H9 (cell line): ENCODE data around the gene TMEM170B. TPM values are rescaled to one million over a fixed set of nuclear protein-coding genes. Genes with fewer than 3 reads are reported as not detected.

Experiments
- DNase-seq: peaks from one replicate; pipeline ENCODE4 v3.0.0-alpha.2; 2017
- H2AFZ ChIP-seq: one replicate; pipeline ENCODE4 v1.6.1; 2013; ENCODE audit warnings: mild to moderate bottlenecking, low read length, control low read depth, moderate library complexity
- H2AK5ac ChIP-seq: 2 replicates; pipeline ENCODE4 v1.6.1; 2013; ENCODE audit warnings: low read length, control low read depth, mixed read lengths; ENCODE audit not compliant: insufficient read length
- H2BK120ac ChIP-seq: one replicate; pipeline ENCODE4 v1.6.1; 2013; ENCODE audit warnings: low read depth, mild to moderate bottlenecking, low read length, control low read depth, inconsistent platforms; ENCODE audit not compliant: poor library complexity, severe bottlenecking
- H2BK12ac ChIP-seq: 2 replicates; pipeline ENCODE4 v1.6.1; 2013; ENCODE audit warnings: low read length, control low read depth, mixed read lengths, low read depth; ENCODE audit not compliant: insufficient read length
- H2BK15ac ChIP-seq: 2 replicates; pipeline ENCODE4 v1.6.1; 2013; ENCODE audit warnings: low read depth, low read length, control low read depth
- H2BK20ac ChIP-seq: one replicate; pipeline ENCODE4 v1.6.1; 2013; ENCODE audit warnings: low read depth, mild to moderate bottlenecking, low read length, control low read depth, inconsistent platforms; ENCODE audit not compliant: poor library complexity, severe bottlenecking
- H2BK5ac ChIP-seq: 2 replicates; pipeline ENCODE4 v1.6.1; 2013; ENCODE audit warnings: low read length, control low read depth, mixed read lengths; ENCODE audit not compliant: insufficient read length
- H3K14ac ChIP-seq: 2 replicates; pipeline ENCODE4 v1.6.1; 2013; ENCODE audit warnings: low read length, control low read depth; ENCODE audit not compliant: insufficient read depth
- H3K18ac ChIP-seq: 2 replicates; pipeline ENCODE4 v1.6.1; 2013; ENCODE audit warnings: low read depth, mild to moderate bottlenecking, mixed read lengths, low read length, control low read depth; ENCODE audit not compliant: insufficient read length
- H3K23ac ChIP-seq: 2 replicates; pipeline ENCODE4 v1.6.1; 2013; ENCODE audit warnings: low read length, control low read depth, mixed read lengths, low read depth; ENCODE audit not compliant: insufficient read length
- H3K23me2 ChIP-seq: 2 replicates; pipeline ENCODE4 v1.6.1; 2013; ENCODE audit warnings: low read depth, mild to moderate bottlenecking, mixed read lengths, low read length, control low read depth; ENCODE audit not compliant: insufficient read length, poor library complexity, severe bottlenecking
- H3K27ac ChIP-seq: 2 replicates; pipeline ENCODE4 v1.5.1; 2013; ENCODE audit warnings: low read length, control low read depth, mixed read lengths, low read depth; ENCODE audit not compliant: insufficient read length
- H3K27me3 ChIP-seq: 2 replicates; pipeline ENCODE4 v1.6.1; 2013; ENCODE audit warnings: low read length, control low read depth, inconsistent platforms; ENCODE audit not compliant: insufficient read depth
- H3K4ac ChIP-seq: 2 replicates; pipeline ENCODE4 v1.6.1; 2013; ENCODE audit warnings: low read depth, mild to moderate bottlenecking, control low read depth, inconsistent platforms, low read length, moderate library complexity
- H3K4me1 ChIP-seq: 2 replicates; pipeline ENCODE4 v1.6.1; 2013; ENCODE audit warnings: low read length, control low read depth, inconsistent platforms; ENCODE audit not compliant: insufficient read depth
- H3K4me2 ChIP-seq: 2 replicates; pipeline ENCODE4 v1.6.1; 2013; ENCODE audit warnings: low read length, control low read depth, mixed read lengths; ENCODE audit not compliant: insufficient read length, insufficient read depth
- H3K56ac ChIP-seq: 2 replicates; pipeline ENCODE4 v1.6.1; 2013; ENCODE audit warnings: low read depth, mild to moderate bottlenecking, mixed read lengths, low read length, control low read depth; ENCODE audit not compliant: insufficient read length
- H3K79me1 ChIP-seq: 2 replicates; pipeline ENCODE4 v1.6.1; 2013; ENCODE audit warnings: low read depth, mild to moderate bottlenecking, moderate library complexity, low read length, control low read depth, inconsistent platforms; ENCODE audit not compliant: insufficient read depth, poor library complexity, severe bottlenecking
- H3K79me2 ChIP-seq: 2 replicates; pipeline ENCODE4 v1.6.1; 2013; ENCODE audit warnings: low read length, control low read depth, inconsistent platforms; ENCODE audit not compliant: insufficient read depth
- H3K9ac ChIP-seq: 2 replicates; pipeline ENCODE4 v1.6.1; 2013; ENCODE audit warnings: low read length, control low read depth, mixed read lengths; ENCODE audit not compliant: insufficient read length; ENCODE audit errors: extremely low read depth
- H3K9me3 ChIP-seq: one replicate; pipeline ENCODE4 v1.6.1; 2013; ENCODE audit warnings: low read depth, low read length, inconsistent platforms; ENCODE audit not compliant: control insufficient read depth
- H3T11ph ChIP-seq: one replicate; pipeline ENCODE4 v1.6.1; 2013; ENCODE audit warnings: mild to moderate bottlenecking, low read length, control low read depth, inconsistent platforms
- H4K20me1 ChIP-seq: one replicate; pipeline ENCODE4 v1.6.1; 2013; ENCODE audit not compliant: control insufficient read depth, insufficient read length, insufficient read depth
- H4K5ac ChIP-seq: 2 replicates; pipeline ENCODE4 v1.6.1; 2013; ENCODE audit warnings: low read depth, mild to moderate bottlenecking, mixed read lengths, low read length, control low read depth; ENCODE audit not compliant: insufficient read length
- H4K8ac ChIP-seq: replicated peaks from 2 replicates; pipeline ENCODE4 v1.6.1; 2013; ENCODE audit warnings: low read length, control low read depth, mixed read lengths, low read depth; ENCODE audit not compliant: insufficient read length
- H4K91ac ChIP-seq: 2 replicates; pipeline ENCODE4 v1.6.1; 2013; ENCODE audit warnings: low read depth, mild to moderate bottlenecking, moderate library complexity, mixed read lengths, low read length, control low read depth; ENCODE audit not compliant: insufficient read length
- H3K27ac Mint-ChIP-seq, 3 experiments: 2 replicates in 2 of 3; 3 replicates in 1 of 3; pipeline ENCODE4 v1.8.0; 2020 to 2021; ENCODE audit warnings: mixed read lengths in 3 of 3, mild to moderate bottlenecking in 1 of 3, moderate library complexity in 1 of 3
- H3K27me3 Mint-ChIP-seq: 2 replicates; pipeline ENCODE4 v1.8.0; 2021; ENCODE audit warnings: low read depth, mild to moderate bottlenecking, moderate library complexity, mixed read lengths
- H3K36me3 Mint-ChIP-seq, 3 experiments: 2 replicates in 2 of 3; 3 replicates in 1 of 3; pipeline ENCODE4 v1.8.0; 2020 to 2021; ENCODE audit warnings: low read depth in 3 of 3, mixed read lengths in 3 of 3; ENCODE audit not compliant: insufficient read depth in 1 of 3
- H3K4me1 Mint-ChIP-seq, 2 experiments: 2 replicates each; pipeline ENCODE4 v1.8.0; 2020; ENCODE audit warnings: mixed read lengths in 2 of 2
- H3K4me3 Mint-ChIP-seq, 2 experiments: 2 replicates in 1 of 2; 3 replicates in 1 of 2; pipeline ENCODE4 v1.8.0; 2020 to 2021; ENCODE audit warnings: mild to moderate bottlenecking in 2 of 2, mixed read lengths in 2 of 2, moderate library complexity in 1 of 2
- H3K9me3 Mint-ChIP-seq, 2 experiments: 2 replicates in 1 of 2; 3 replicates in 1 of 2; pipeline ENCODE4 v1.8.0; 2020; ENCODE audit warnings: mild to moderate bottlenecking in 2 of 2, mixed read lengths in 2 of 2, moderate library complexity in 1 of 2
- CTCF ChIP-seq: fragments of 200-600 bp; sonication (generic); conservative IDR thresholded peaks from 3 replicates; pipeline ENCODE4 v1.8.0; 2021; ENCODE audit warnings: antibody characterized with exemption, mild to moderate bottlenecking
- WGBS: extraction: QIAGEN DNeasy Blood & Tissue Kit; methylation state at CpG from one replicate; pipeline ENCODE4 v1.1.7; 2013; ENCODE audit warnings: missing lambda C conversion rate, low lambda C conversion rate, mixed read lengths; ENCODE audit not compliant: insufficient read length; ENCODE audit errors: extremely low coverage; 5-methylcytosine and 5-hydroxymethylcytosine counted together
- total RNA-seq: library from RNA; stranded (reverse); gene quantifications from 2 replicates; pipeline ENCODE4 v1.2.1, GENCODE V29; 2021

Gene TMEM170B
- total RNA-seq, 1 experiment from 2014 or later = 2.9 TPM

- Histone ChIP-seq H2AFZ (no peak overlapping the region), H4K20me1 (no peaks in the 10 kb centered on the region), H3K14ac (no peak overlapping the region), H3K23me2 (no peaks in the 10 kb centered on the region), H3K23ac (no peak overlapping the region), H3K27ac (no peak overlapping the region), H3K79me1 (no peaks in the 10 kb centered on the region), H2BK15ac (no peak overlapping the region), H2BK12ac (no peak overlapping the region), H3T11ph (no peak overlapping the region), H3K4me1 (no peaks in the 10 kb centered on the region), H2AK5ac (no peak overlapping the region), H3K4ac (no peak overlapping the region), H2BK5ac (no peak overlapping the region), H4K8ac (no peak overlapping the region), H3K79me2 (no peaks in the 10 kb centered on the region), H3K18ac (no peak overlapping the region), H2BK20ac (no peak overlapping the region), H3K9me3 (no peaks in the 10 kb centered on the region), H3K4me2 (no peak overlapping the region), H4K91ac (no peak overlapping the region), H4K5ac (no peak overlapping the region), H3K9ac (no peak overlapping the region), H3K56ac (no peak overlapping the region), H3K27me3 (no peaks in the 10 kb centered on the region), H2BK120ac (no peak overlapping the region)
- H3K4me1 Mint-ChIP-seq = no peaks in the 10 kb centered on the region
- no peak overlapping the region for H3K4me3 Mint-ChIP-seq
- WGBS = no CpG with 5 or more reads among the region's 4 CpGs
- TF ChIP-seq CTCF = no peak
- DNase-seq = no peak
- no peak overlapping the region for H3K27ac Mint-ChIP-seq
- peaks cover 0 to 13% (median 3%) of the 10 kb centered on the region in 3 experiments; a peak in 4 of 7 replicates for H3K36me3 Mint-ChIP-seq
- H3K9me3 Mint-ChIP-seq = peaks cover 5 to 6% of the 10 kb centered on the region in 2 experiments; a peak in 4 of 5 replicates
- no peaks in the 10 kb centered on the region for H3K27me3 Mint-ChIP-seq
Measured at GRCh38 chr6:11522812-11523605, 14.5 kb upstream of the TMEM170B start.
